Endothelial cell of umbilical vein (primary cell): ENCODE results near the gene TRIM22. TPM values are rescaled to one million over a fixed set of nuclear protein-coding genes. Genes with fewer than 3 reads are reported as not detected.

ENCODE experiments used
- BruUV-seq: library from RNA; stranded (reverse); fragments of 400-500 nt; replicated peaks from 2 replicates; lab custom pipeline; 2021; lab: Mats Ljungman, UMichigan
- CTCF ChIA-PET: fragments of 300-600, 350-600 bp; sonication (Branson Sonifier 250); formaldehyde crosslinking; loops from one replicate; lab custom pipeline; 2021; ENCODE audit warnings: antibody characterized with exemption, inconsistent platforms; lab: Charles Lee
- POLR2A ChIA-PET: fragments of 300-600, 350-600 bp; sonication (Branson Sonifier 250); formaldehyde crosslinking; loops from one replicate; lab custom pipeline; 2021; ENCODE audit warnings: antibody characterized with exemption, inconsistent platforms; lab: Charles Lee
- DNase-seq: peaks from one replicate; pipeline ENCODE4 v3.0.0-alpha.2; 2011; ENCODE audit warnings: low read depth, low spot score
- FAIRE-seq: peaks from 2 replicates; lab custom pipeline; 2011; peaks lifted over from hg19 to GRCh38; lab: Jason Lieb, UNC
- H2AFZ ChIP-seq: 2 replicates; pipeline ENCODE4 v1.6.0; 2012; ENCODE audit warnings: low read depth, low read length, control low read depth, inconsistent platforms
- H3K27ac ChIP-seq: 2 replicates; pipeline ENCODE4 v1.5.1; 2011; ENCODE audit warnings: low read depth, mild to moderate bottlenecking, control low read depth, low read length, moderate library complexity; ENCODE audit not compliant: insufficient read depth
- H3K27me3 ChIP-seq, 2 experiments: 2 replicates each; pipeline versions ENCODE4 v1.6.0 to v1.6.1; 2011; ENCODE audit warnings: low read length in 2 of 2, mixed read lengths in 1 of 2; ENCODE audit not compliant: control insufficient read depth in 2 of 2, insufficient read depth in 2 of 2
- H3K36me3 ChIP-seq, 2 experiments: 2 replicates in 1 of 2; 3 replicates in 1 of 2; pipeline ENCODE4 v1.5.1; 2011; ENCODE audit warnings: low read length in 2 of 2, mild to moderate bottlenecking in 1 of 2, moderate library complexity in 1 of 2; ENCODE audit not compliant: control insufficient read depth in 2 of 2, insufficient read depth in 2 of 2; ENCODE audit errors: extremely low read depth in 1 of 2
- H3K4me1 ChIP-seq: 3 replicates; pipeline ENCODE4 v1.5.1; 2011; ENCODE audit warnings: mild to moderate bottlenecking, low read length; ENCODE audit not compliant: control insufficient read depth, insufficient read depth; ENCODE audit errors: extremely low read depth
- H3K4me2 ChIP-seq: 2 replicates; pipeline ENCODE4 v1.6.1; 2011; ENCODE audit warnings: low read length, control low read depth, mixed read lengths; ENCODE audit not compliant: insufficient read depth
- H3K4me3 ChIP-seq, 3 experiments: fragments of 200-600 bp in 1 of 3; sonication (generic), shearing (Covaris generic) in 1 of 3; replicated peaks in 1 of 3; 2 replicates each; pipeline ENCODE4 v1.5.1; 2011 to 2016; ENCODE audit warnings: control low read depth in 3 of 3, low read length in 3 of 3, mild to moderate bottlenecking in 2 of 3, inconsistent platforms in 1 of 3, low read depth in 1 of 3, moderate library complexity in 1 of 3; ENCODE audit not compliant: insufficient read depth in 1 of 3
- H3K79me2 ChIP-seq: 2 replicates; pipeline ENCODE4 v1.6.0; 2012; ENCODE audit warnings: low read length, inconsistent platforms; ENCODE audit not compliant: control insufficient read depth, insufficient read depth
- H3K9ac ChIP-seq: replicated peaks from 2 replicates; pipeline ENCODE3; 2011; ENCODE audit warnings: low read length, control low read depth; ENCODE audit not compliant: insufficient read depth; ENCODE audit errors: extremely low read depth
- H3K9me1 ChIP-seq: replicated peaks from 3 replicates; pipeline ENCODE4 v1.6.0; 2011; ENCODE audit warnings: mild to moderate bottlenecking, low read length; ENCODE audit not compliant: control insufficient read depth, insufficient read depth; ENCODE audit errors: extremely low read depth
- H3K9me3 ChIP-seq: replicated peaks from 2 replicates; pipeline ENCODE4 v1.5.1; 2012; ENCODE audit warnings: low read length, inconsistent platforms; ENCODE audit not compliant: control insufficient read depth, insufficient read depth
- H4K20me1 ChIP-seq: replicated peaks from 2 replicates; pipeline ENCODE3; 2011; ENCODE audit warnings: mild to moderate bottlenecking, low read length; ENCODE audit not compliant: control insufficient read depth, insufficient read depth; ENCODE audit errors: extremely low read depth
- EZH2 ChIP-seq: IDR thresholded peaks from 2 replicates; pipeline ENCODE4 v1.6.1; 2012; ENCODE audit warnings: borderline replicate concordance, low read depth, mild to moderate bottlenecking, moderate library complexity, low read length, inconsistent platforms; ENCODE audit not compliant: severe bottlenecking
- FOS ChIP-seq: IDR thresholded peaks from 2 replicates; pipeline ENCODE4 v1.6.1; 2011; ENCODE audit warnings: mild to moderate bottlenecking, low read length, moderate library complexity, borderline replicate concordance; ENCODE audit not compliant: insufficient read depth
- GATA2 ChIP-seq: IDR thresholded peaks from 2 replicates; pipeline ENCODE4 v1.7.0; 2011; ENCODE audit warnings: low read depth, mild to moderate bottlenecking, moderate library complexity, mixed read lengths, low read length; ENCODE audit not compliant: insufficient read length, insufficient read depth
- JUN ChIP-seq: IDR thresholded peaks from 2 replicates; pipeline ENCODE4 v1.6.1; 2011; ENCODE audit warnings: borderline replicate concordance, low read depth; ENCODE audit not compliant: insufficient read length, insufficient read depth
- MYC ChIP-seq: IDR thresholded peaks from one replicate; pipeline ENCODE4 v1.6.1; 2011; ENCODE audit warnings: mild to moderate bottlenecking, low read depth, low read length
- POLR2A ChIP-seq: IDR thresholded peaks from 2 replicates; pipeline ENCODE4 v1.6.1; 2012; ENCODE audit warnings: low read depth, mild to moderate bottlenecking, control low read depth, low read length
- POLR2AphosphoS5 ChIP-seq: IDR thresholded peaks from 2 replicates; pipeline ENCODE4 v1.6.1; 2012; ENCODE audit warnings: low read depth, mild to moderate bottlenecking, control low read depth, low read length, moderate library complexity; ENCODE audit not compliant: insufficient read depth
- dilution Hi-C: fragments of 300-500 bp; cut with MboI; formaldehyde crosslinking; loops from one replicate; pipeline ENCODE4 v1.15.0; 2019; ENCODE audit warnings: low sequenced_read_pairs; ENCODE audit not compliant: extremely low pct_ligation_motif_present
- intact Hi-C: fragments of 100-400 bp; cut with micrococcal nuclease; formaldehyde crosslinking; loops from one replicate; pipeline ENCODE4 v1.10.0; 2022
- polyA plus RNA-seq, 4 experiments: library from polyadenylated mRNA; depleted of rRNA in 3 of 4; stranded (reverse) in 3 of 4; unstranded in 1 of 4; fragments of >200 nt; gene quantifications; 2 replicates each; pipeline versions ENCODE4 v1.2.1 to v1.2.3, GENCODE V29; 2011 to 2012; ENCODE audit warnings: missing spikeins in 1 of 4
- total RNA-seq: library from RNA; stranded (reverse); gene quantifications from 2 replicates; pipeline ENCODE4 v1.2.3, GENCODE V29; 2021
- TF ChIP-seq, protein P1 (sequence below): IDR thresholded peaks from 2 replicates; pipeline ENCODE4 v1.6.1; 2011; ENCODE audit not compliant: insufficient read depth, insufficient read length
- TF ChIP-seq, protein P2 (sequence below), 2 donors: IDR thresholded peaks; 1 replicate in 1 of 2; 2 replicates in 1 of 2; pipeline ENCODE4 v1.5.1; 2011; ENCODE audit warnings: low read length in 2 of 2, mild to moderate bottlenecking in 2 of 2, moderate library complexity in 2 of 2, control low read depth in 1 of 2, inconsistent platforms in 1 of 2, low read depth in 1 of 2; ENCODE audit not compliant: insufficient read depth in 1 of 2; ENCODE audit errors: extremely low read depth in 1 of 2

TRIM22 gene
- total and polyA plus RNA-seq, 2 donors (not counting 3 experiments of a cell fraction or from before 2014, with no cell fraction given): 73.5 to 110 TPM

DNA sequence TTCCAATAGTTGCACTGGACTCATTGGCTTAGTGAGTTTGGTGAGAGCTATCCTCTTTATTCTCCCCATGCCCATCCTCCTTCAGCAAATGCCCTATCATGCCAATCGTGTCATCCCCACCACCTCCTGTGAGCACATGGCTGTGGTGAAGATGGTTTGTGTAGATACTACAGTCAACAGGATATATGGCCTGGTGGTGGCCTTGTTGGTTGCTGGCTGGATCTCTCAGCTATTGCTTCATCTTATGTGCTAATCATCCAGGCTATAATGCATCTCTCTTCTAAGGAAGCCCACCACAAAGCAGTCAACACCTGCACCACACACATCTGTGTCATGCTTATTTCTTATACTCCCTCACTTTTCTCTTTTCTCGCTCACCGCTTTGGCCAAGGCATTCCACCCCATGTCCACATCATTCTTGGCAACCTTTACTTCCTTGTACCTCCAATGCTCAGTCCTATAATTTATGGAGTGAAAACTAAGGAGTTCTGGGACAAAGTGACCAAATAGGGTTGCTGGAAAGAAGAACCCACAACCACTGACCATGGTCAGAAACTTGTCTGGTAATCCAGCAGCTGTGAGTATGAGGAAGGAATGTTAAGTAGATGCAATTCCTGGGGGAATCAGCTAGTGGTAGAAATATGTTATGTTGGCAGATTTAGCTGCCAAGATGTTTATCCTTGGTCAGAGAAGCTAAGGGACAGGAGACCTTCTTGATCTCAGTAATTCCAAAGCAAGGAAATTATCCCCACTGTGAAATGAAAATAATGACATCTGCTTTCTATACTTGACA, 30.3 kb downstream of the TRIM22 start:
- ChIA-PET POLR2A (no interaction called here), CTCF (no interaction called here)
- no peak overlapping the region for H3K4me3 ChIP-seq
- H3K4me2 ChIP-seq: no peak overlapping the region
- H4K20me1 ChIP-seq: no peaks in the 10 kb centered on the region
- TF ChIP-seq EZH2 (no peak), POLR2A (no peak), JUN (no peak), FOS (no peak), POLR2AphosphoS5 (no peak), MYC (no peak), GATA2 (no peak)
- TF ChIP-seq, protein P1, sequence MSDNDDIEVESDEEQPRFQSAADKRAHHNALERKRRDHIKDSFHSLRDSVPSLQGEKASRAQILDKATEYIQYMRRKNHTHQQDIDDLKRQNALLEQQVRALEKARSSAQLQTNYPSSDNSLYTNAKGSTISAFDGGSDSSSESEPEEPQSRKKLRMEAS: no peak
- TF ChIP-seq, protein P2, sequence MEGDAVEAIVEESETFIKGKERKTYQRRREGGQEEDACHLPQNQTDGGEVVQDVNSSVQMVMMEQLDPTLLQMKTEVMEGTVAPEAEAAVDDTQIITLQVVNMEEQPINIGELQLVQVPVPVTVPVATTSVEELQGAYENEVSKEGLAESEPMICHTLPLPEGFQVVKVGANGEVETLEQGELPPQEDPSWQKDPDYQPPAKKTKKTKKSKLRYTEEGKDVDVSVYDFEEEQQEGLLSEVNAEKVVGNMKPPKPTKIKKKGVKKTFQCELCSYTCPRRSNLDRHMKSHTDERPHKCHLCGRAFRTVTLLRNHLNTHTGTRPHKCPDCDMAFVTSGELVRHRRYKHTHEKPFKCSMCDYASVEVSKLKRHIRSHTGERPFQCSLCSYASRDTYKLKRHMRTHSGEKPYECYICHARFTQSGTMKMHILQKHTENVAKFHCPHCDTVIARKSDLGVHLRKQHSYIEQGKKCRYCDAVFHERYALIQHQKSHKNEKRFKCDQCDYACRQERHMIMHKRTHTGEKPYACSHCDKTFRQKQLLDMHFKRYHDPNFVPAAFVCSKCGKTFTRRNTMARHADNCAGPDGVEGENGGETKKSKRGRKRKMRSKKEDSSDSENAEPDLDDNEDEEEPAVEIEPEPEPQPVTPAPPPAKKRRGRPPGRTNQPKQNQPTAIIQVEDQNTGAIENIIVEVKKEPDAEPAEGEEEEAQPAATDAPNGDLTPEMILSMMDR (IDR thresholded peaks at IDR 0.05; ENCODE audit: extremely low read depth in 1 of 2, insufficient read depth in 1 of 2, low read depth in 1 of 2, low read length in 2 of 2): no peak
- dilution Hi-C loops (no loop called here), intact Hi-C loops (no loop called here)
- H3K9me3 ChIP-seq: no peaks in the 10 kb centered on the region
- no TSS peak for BruUV-seq
- no peaks in the 10 kb centered on the region for H3K9me1 ChIP-seq
- peaks cover 0 to 6% of the 10 kb centered on the region in 2 experiments for H3K27me3 ChIP-seq
- no peaks in the 10 kb centered on the region for H3K36me3 ChIP-seq
- no peaks in the 10 kb centered on the region for H3K79me2 ChIP-seq
- no peak overlapping the region for H3K9ac ChIP-seq
- FAIRE-seq (no peak), DNase-seq (no peak)
- H3K27ac ChIP-seq: no peak overlapping the region
- H2AFZ ChIP-seq: no peak overlapping the region
- H3K4me1 ChIP-seq: no peaks in the 10 kb centered on the region
